ENCODE results near the gene RETN. TPM values are rescaled to one million over a fixed set of nuclear protein-coding genes. Genes with fewer than 3 reads are reported as not detected.
A peak's percentile ranks its signal among the peaks of the same experiment; 100 is the strongest.

RETN gene
- total RNA-seq, 1 experiment from 2014 or later = not detected

DNA sequence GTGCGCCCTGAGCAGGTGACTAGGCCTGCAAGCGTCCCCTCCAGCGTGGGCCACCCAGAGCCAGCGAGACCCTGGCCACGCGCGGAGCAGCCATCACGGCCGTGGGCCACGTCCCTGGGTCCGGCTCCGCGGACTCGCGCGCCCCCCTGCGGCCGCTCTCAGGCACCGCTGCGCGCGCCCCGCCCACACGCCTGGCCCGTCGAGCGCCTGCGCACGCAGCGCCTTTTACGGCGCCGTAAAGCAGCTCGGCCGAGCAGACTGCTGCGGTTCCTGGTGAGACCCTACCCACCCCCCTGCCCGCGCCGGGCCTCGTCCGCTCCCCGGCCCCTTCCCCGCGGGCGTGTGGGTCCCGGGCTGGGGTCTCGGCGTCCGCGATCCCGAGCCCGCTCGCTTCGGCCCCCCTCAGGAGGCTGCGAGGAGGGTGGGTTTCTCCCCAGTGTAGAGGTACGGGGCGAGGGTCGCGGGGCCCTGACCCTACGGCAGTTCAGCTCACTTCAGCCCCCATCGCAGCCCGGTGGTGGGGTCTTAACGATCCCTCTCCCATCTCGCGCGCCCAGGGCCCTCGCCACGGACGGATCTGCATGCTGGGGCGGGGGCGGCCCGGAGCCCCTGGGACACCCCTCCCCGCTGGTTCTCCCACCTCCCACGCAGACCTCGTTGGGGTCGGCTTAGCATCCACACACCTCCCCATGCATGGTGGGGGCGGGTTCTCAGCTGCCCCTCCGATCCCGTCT is 11.9 kb downstream of the RETN start, which contains the start of gene TRAPPC5:
Gene TRAPPC5, plus strand, starts transcription at position 228 of the 734 bp plus-strand sequence. CDS start 1,421 bp downstream, outside the sequence.
- H3K36me3 Mint-ChIP-seq (ENCODE audit: insufficient read depth, unreplicated experiment) = peaks cover 11% of the 10 kb centered on the region
- Histone ChIP-seq H3K4me3 (ENCODE audit: low read depth, low read length) (peak within 1 kb of the TSS; percentile 97), H3K36me3 (ENCODE audit: control insufficient read depth, insufficient read depth, low read length) (no peaks in the 10 kb centered on the region), H3K9me3 (no peaks in the 10 kb centered on the region), H3K27me3 (replicated peaks; ENCODE audit: control insufficient read depth, insufficient read depth, low read length) (no peaks in the 10 kb centered on the region), H3K4me1 (peaks cover 13% of the 10 kb centered on the region; the same call in 1 of the 2 replicates)
- peaks cover 8% of the 10 kb centered on the region for H3K4me1 Mint-ChIP-seq (ENCODE audit: low read depth, unreplicated experiment)
- H3K4me3 Mint-ChIP-seq (ENCODE audit: unreplicated experiment) = peak within 1 kb of the TSS; percentile 82
- DNase-seq = peak; percentile 79 to 89
- CTCF ChIA-PET = interaction anchor here (0.6 to 1.7 kb wide), 26 partner anchors 10 to 1231 kb away, joined by 3 to 34 read pairs (median 4); partner anchors contain the start of genes CAMSAP3, PET100, RETN and XAB2
- intact Hi-C loops (cut with micrococcal nuclease; ENCODE audit: unreplicated experiment) = loop anchor here (1.0 kb wide), 3 partner anchors 28 to 119 kb away; no protein-coding TSS in a partner anchor
- TF ChIP-seq, protein P1, sequence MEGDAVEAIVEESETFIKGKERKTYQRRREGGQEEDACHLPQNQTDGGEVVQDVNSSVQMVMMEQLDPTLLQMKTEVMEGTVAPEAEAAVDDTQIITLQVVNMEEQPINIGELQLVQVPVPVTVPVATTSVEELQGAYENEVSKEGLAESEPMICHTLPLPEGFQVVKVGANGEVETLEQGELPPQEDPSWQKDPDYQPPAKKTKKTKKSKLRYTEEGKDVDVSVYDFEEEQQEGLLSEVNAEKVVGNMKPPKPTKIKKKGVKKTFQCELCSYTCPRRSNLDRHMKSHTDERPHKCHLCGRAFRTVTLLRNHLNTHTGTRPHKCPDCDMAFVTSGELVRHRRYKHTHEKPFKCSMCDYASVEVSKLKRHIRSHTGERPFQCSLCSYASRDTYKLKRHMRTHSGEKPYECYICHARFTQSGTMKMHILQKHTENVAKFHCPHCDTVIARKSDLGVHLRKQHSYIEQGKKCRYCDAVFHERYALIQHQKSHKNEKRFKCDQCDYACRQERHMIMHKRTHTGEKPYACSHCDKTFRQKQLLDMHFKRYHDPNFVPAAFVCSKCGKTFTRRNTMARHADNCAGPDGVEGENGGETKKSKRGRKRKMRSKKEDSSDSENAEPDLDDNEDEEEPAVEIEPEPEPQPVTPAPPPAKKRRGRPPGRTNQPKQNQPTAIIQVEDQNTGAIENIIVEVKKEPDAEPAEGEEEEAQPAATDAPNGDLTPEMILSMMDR (IDR thresholded peaks at IDR 0.05; ENCODE audit: insufficient read depth in 1 of 2, low read depth in 1 of 2, low read length in 1 of 2, severe bottlenecking in 1 of 2, unreplicated experiment in 1 of 2) = peak; percentile 32 to 94
- no peaks in the 10 kb centered on the region for H3K9me3 Mint-ChIP-seq (ENCODE audit: unreplicated experiment)
- POLR2A ChIA-PET = interaction anchor here (0.6 kb wide), 2 partner anchors 40 to 57 kb away, joined by 3 to 4 read pairs; no protein-coding TSS in a partner anchor
- H3K27ac Mint-ChIP-seq (ENCODE audit: unreplicated experiment) = peak within 1 kb of the TSS; percentile 77
- no peaks in the 10 kb centered on the region for H3K27me3 Mint-ChIP-seq (ENCODE audit: insufficient read depth, unreplicated experiment)
- BruUV-seq (replicated peaks) = no TSS peak

- no TSS peak for BruUV-seq (replicated peaks)
- Mint-ChIP-seq H3K27me3 (ENCODE audit: insufficient read depth, unreplicated experiment) (no peaks in the 10 kb centered on the region), H3K4me1 (ENCODE audit: low read depth, unreplicated experiment) (peaks cover 9% of the 10 kb centered on the region), H3K36me3 (ENCODE audit: insufficient read depth, unreplicated experiment) (peaks cover 16% of the 10 kb centered on the region), H3K4me3 (ENCODE audit: unreplicated experiment) (peak overlapping the region; percentile 82), H3K9me3 (ENCODE audit: unreplicated experiment) (no peaks in the 10 kb centered on the region), H3K27ac (ENCODE audit: unreplicated experiment) (peak overlapping the region; percentile 77)
- TF ChIP-seq, protein P1 (IDR thresholded peaks at IDR 0.05; ENCODE audit: insufficient read depth in 1 of 2, low read depth in 1 of 2, low read length in 1 of 2, severe bottlenecking in 1 of 2, unreplicated experiment in 1 of 2) = no peak
- intact Hi-C loops (cut with micrococcal nuclease; ENCODE audit: unreplicated experiment) = no loop called here
- Histone ChIP-seq H3K9me3 (no peaks in the 10 kb centered on the region), H3K4me1 (peaks cover 13% of the 10 kb centered on the region; the same call in 1 of the 2 replicates), H3K4me3 (ENCODE audit: low read depth, low read length) (peak overlapping the region; percentile 97), H3K27me3 (replicated peaks; ENCODE audit: control insufficient read depth, insufficient read depth, low read length) (no peaks in the 10 kb centered on the region), H3K36me3 (ENCODE audit: control insufficient read depth, insufficient read depth, low read length) (no peaks in the 10 kb centered on the region)
- CTCF ChIA-PET = interaction anchor here (0.6 to 1.7 kb wide), 25 partner anchors 11 to 1232 kb away, joined by 3 to 34 read pairs (median 4); partner anchors contain the start of genes CAMSAP3, PET100, RETN and XAB2
- POLR2A ChIA-PET = interaction anchor here (0.6 kb wide), 2 partner anchors 41 to 56 kb away, joined by 3 to 4 read pairs; no protein-coding TSS in a partner anchor
- DNase-seq = peak; percentile 47 to 54
Observed at GRCh38 chr19:7681340-7682174, 12.7 kb downstream of the RETN start.
